Measurements from ENCODE around the gene FMOD. TPM values are rescaled to one million over a fixed set of nuclear protein-coding genes. Genes with fewer than 3 reads are reported as not detected.

FMOD gene
- total RNA-seq, 1 donor from 2014 or later = not detected

DNA sequence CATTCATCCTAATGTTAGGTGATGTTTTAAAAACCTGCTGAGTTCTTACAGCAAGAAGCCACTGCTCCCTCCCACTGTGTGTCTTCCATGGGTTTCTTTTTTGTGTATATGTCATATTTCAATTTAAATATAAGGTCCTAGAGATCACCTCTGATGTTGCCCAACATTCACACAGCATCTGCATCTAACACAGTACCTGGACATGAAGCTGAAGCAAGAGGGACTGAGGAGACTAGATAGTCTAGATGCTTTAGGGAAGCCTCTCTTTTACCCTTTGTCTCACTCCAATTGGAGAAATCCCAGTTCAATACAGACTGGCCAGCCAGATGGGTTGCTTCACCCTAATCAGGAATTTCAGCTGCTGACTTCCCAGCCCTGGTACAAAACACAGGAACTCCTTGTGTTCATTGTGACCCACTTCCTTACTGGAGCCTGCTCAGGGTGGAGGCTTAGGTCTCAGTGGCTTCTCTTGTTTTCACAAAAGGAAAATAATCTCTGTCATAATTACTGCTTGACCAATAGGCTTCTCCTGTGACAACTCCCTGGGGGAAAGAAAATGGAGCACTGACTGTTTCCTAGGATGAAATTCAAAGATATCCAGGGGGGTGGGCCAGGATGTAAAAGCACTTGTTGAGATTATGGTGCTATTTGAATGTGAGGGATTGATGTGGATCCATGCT is 28.3 kb downstream of the FMOD start:
- no peak overlapping the region for H2AFZ ChIP-seq (replicated peaks)
- peaks cover 26% of the 10 kb centered on the region for H3K27me3 ChIP-seq
- peak overlapping the region; percentile 100 for H3K27ac Mint-ChIP-seq
- no peak for DNase-seq (ENCODE audit: low spot score)
- H3K4me2 ChIP-seq = peak overlapping the region; percentile 18
- peaks cover 68% of the 10 kb centered on the region for H3K4me1 ChIP-seq
- no peaks in the 10 kb centered on the region for H3K9me3 Mint-ChIP-seq
- no peaks in the 10 kb centered on the region for H4K20me1 ChIP-seq (ENCODE audit: low read depth)
- peaks cover 12% of the 10 kb centered on the region for H3K27me3 Mint-ChIP-seq (ENCODE audit: insufficient read depth, low read depth)
- no peak overlapping the region for H3K27ac ChIP-seq
- no peaks in the 10 kb centered on the region for H3K9me3 ChIP-seq (ENCODE audit: low read depth)
- peaks cover 45% of the 10 kb centered on the region for H3F3A ChIP-seq (ENCODE audit: low read depth)
- no peak overlapping the region for H3K4me3 ChIP-seq
- no peaks in the 10 kb centered on the region for H3K36me3 ChIP-seq
- peaks cover 60% of the 10 kb centered on the region for H3K4me1 Mint-ChIP-seq
- H3K9ac ChIP-seq = no peak overlapping the region
- no peak for TF ChIP-seq EZH2phosphoT487 (IDR thresholded peaks at IDR 0.05)
- TF ChIP-seq EZH2 (IDR thresholded peaks at IDR 0.05) = no peak
- TF ChIP-seq, protein P1, sequence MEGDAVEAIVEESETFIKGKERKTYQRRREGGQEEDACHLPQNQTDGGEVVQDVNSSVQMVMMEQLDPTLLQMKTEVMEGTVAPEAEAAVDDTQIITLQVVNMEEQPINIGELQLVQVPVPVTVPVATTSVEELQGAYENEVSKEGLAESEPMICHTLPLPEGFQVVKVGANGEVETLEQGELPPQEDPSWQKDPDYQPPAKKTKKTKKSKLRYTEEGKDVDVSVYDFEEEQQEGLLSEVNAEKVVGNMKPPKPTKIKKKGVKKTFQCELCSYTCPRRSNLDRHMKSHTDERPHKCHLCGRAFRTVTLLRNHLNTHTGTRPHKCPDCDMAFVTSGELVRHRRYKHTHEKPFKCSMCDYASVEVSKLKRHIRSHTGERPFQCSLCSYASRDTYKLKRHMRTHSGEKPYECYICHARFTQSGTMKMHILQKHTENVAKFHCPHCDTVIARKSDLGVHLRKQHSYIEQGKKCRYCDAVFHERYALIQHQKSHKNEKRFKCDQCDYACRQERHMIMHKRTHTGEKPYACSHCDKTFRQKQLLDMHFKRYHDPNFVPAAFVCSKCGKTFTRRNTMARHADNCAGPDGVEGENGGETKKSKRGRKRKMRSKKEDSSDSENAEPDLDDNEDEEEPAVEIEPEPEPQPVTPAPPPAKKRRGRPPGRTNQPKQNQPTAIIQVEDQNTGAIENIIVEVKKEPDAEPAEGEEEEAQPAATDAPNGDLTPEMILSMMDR (IDR thresholded peaks at IDR 0.05) = no peak
- H3K4me3 Mint-ChIP-seq = no peak overlapping the region
- no peaks in the 10 kb centered on the region for H3K79me2 ChIP-seq (ENCODE audit: low read depth)
- no peaks in the 10 kb centered on the region for H3K36me3 Mint-ChIP-seq

DNA sequence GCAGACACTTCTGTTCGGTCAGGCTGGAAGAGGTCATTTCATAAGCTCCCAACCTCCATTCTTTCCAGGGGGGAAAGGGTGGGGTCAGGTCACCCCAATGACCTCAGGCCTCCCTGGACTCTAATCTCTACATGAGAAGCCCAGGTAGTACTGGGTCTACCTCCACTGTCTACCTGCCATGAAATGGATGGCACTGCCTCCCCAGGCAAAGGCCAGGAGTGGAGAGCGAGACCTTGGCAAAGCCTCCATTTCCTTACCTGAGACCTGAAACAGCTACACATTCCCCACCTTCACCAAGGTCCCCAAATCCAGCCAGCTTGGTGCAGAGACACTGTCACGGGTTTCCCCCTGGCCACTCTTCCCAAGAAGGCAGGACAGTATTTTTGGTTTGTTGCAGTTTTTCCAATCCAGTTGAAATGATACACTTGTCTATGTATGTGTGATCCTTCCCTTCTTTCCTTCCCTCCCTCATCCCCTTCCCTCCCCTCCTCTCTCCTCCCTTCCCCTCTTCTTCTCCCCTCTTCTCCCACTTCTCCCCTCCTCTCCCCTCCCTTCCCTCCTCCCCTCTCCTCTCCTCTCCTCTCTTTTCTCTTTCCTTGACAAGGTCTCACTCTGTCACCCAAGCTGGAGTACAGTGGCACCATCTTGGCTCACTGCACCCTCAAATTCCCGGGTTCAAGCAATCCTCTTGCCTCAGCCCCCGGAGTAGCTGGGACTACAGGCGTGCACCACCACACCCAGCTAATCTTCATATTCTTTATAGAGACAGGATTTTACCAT is 29.5 kb downstream of the FMOD start:
- no peak overlapping the region for H3K27ac ChIP-seq
- H3K27ac Mint-ChIP-seq = peak overlapping the region; percentile 76

DNA sequence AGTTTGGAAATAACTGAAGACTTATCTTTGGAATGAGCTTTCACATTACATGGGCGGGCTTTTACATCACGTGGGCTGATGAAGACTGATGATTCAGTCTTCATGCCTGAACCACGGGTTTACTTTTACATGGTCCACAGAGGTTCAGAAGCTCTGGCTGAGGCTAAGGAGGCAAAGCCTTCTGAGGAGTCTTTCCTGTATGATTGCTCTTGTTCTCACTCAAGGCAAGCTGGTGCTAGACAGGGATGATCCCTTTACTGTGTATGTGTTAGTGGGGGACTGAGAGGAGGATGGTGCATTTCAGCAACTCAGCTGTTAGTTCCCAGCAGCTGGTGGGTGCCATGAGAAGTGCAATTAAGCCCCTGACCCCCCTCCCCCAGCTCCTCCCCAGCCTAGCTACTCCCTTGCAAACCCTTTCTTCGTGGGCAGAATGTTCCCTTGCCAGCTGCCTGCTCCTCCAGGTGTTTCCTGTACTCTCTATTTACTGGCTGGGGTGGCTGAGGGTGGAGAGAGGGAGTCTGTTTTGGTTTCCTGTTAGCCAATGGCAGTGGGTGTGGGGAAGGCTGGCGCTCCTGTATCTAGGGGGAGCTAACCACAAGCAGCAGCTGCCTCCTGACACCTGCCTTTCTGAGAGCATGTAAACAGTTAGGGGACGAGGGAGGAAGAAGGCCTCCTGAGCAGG is 30.2 kb downstream of the FMOD start:
- no peaks in the 10 kb centered on the region for H3K36me3 Mint-ChIP-seq
- Histone ChIP-seq H4K20me1 (ENCODE audit: low read depth) (no peaks in the 10 kb centered on the region), H3K4me3 (no peak overlapping the region), H3K36me3 (no peaks in the 10 kb centered on the region), H3K27me3 (peaks cover 46% of the 10 kb centered on the region), H3K4me2 (peak overlapping the region; percentile 20), H2AFZ (replicated peaks) (no peak overlapping the region), H3K27ac (no peak overlapping the region), H3K79me2 (ENCODE audit: low read depth) (no peaks in the 10 kb centered on the region), H3F3A (ENCODE audit: low read depth) (peaks cover 28% of the 10 kb centered on the region), H3K9ac (no peak overlapping the region), H3K9me3 (ENCODE audit: low read depth) (no peaks in the 10 kb centered on the region), H3K4me1 (peaks cover 60% of the 10 kb centered on the region)
- H3K27ac Mint-ChIP-seq = peak overlapping the region; percentile 88
- peaks cover 55% of the 10 kb centered on the region for H3K4me1 Mint-ChIP-seq
- H3K27me3 Mint-ChIP-seq (ENCODE audit: insufficient read depth, low read depth) = peaks cover 14% of the 10 kb centered on the region
- H3K4me3 Mint-ChIP-seq = no peak overlapping the region
- TF ChIP-seq, protein P1 (IDR thresholded peaks at IDR 0.05) = no peak
- TF ChIP-seq EZH2phosphoT487 (IDR thresholded peaks at IDR 0.05) (no peak), EZH2 (IDR thresholded peaks at IDR 0.05) (no peak)
- no peaks in the 10 kb centered on the region for H3K9me3 Mint-ChIP-seq
- DNase-seq (ENCODE audit: low spot score) = peak; percentile 56

More for the DNA sequence above, 29.5 kb downstream of the FMOD start:
- H3K4me3 ChIP-seq = no peak overlapping the region
- H3K36me3 Mint-ChIP-seq = no peaks in the 10 kb centered on the region
- peak overlapping the region; percentile 20 for H3K4me2 ChIP-seq
- H3F3A ChIP-seq (ENCODE audit: low read depth) = peaks cover 35% of the 10 kb centered on the region
- peaks cover 38% of the 10 kb centered on the region for H3K27me3 ChIP-seq
- H3K9me3 Mint-ChIP-seq = no peaks in the 10 kb centered on the region
- no peak overlapping the region for H3K4me3 Mint-ChIP-seq
- no peaks in the 10 kb centered on the region for H4K20me1 ChIP-seq (ENCODE audit: low read depth)
- no peaks in the 10 kb centered on the region for H3K9me3 ChIP-seq (ENCODE audit: low read depth)
- H3K4me1 ChIP-seq = peaks cover 64% of the 10 kb centered on the region
- H3K4me1 Mint-ChIP-seq = peaks cover 61% of the 10 kb centered on the region
- DNase-seq (ENCODE audit: low spot score) = no peak
- TF ChIP-seq EZH2phosphoT487 (IDR thresholded peaks at IDR 0.05) (no peak), EZH2 (IDR thresholded peaks at IDR 0.05) (no peak)
- TF ChIP-seq, protein P1 (IDR thresholded peaks at IDR 0.05) = no peak
- H3K27me3 Mint-ChIP-seq (ENCODE audit: insufficient read depth, low read depth) = peaks cover 12% of the 10 kb centered on the region
- H3K36me3 ChIP-seq = no peaks in the 10 kb centered on the region
- H2AFZ ChIP-seq (replicated peaks) = no peak overlapping the region
- no peaks in the 10 kb centered on the region for H3K79me2 ChIP-seq (ENCODE audit: low read depth)
- no peak overlapping the region for H3K9ac ChIP-seq

Measured in neural progenitor cell (in vitro differentiated cells).